ENCODE results near the gene MIF4GD.

MIF4GD gene, protein sequence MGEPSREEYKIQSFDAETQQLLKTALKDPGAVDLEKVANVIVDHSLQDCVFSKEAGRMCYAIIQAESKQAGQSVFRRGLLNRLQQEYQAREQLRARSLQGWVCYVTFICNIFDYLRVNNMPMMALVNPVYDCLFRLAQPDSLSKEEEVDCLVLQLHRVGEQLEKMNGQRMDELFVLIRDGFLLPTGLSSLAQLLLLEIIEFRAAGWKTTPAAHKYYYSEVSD

DNA sequence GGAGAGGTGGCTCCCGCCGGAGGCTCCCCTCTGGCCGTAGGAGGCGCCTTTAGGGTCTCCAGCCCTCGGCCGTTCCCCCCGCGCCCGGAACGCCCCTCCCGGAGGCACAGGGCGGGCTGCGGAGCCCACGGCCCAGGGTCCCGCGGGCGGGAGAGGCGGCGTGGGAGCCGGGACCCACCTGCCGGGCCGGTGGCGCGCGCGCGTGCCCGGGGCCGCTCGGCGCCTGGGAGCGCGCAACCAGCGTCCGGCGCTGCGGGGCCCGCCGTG is at the start of gene MIF4GD:
MIF4GD (minus strand) TSS at position 266 of the 267 bp plus-strand sequence. CDS start 1,036 bp downstream, outside the sequence.
- no peak for DNase-seq (ENCODE audit: low read depth)
- TF ChIP-seq, protein P1, sequence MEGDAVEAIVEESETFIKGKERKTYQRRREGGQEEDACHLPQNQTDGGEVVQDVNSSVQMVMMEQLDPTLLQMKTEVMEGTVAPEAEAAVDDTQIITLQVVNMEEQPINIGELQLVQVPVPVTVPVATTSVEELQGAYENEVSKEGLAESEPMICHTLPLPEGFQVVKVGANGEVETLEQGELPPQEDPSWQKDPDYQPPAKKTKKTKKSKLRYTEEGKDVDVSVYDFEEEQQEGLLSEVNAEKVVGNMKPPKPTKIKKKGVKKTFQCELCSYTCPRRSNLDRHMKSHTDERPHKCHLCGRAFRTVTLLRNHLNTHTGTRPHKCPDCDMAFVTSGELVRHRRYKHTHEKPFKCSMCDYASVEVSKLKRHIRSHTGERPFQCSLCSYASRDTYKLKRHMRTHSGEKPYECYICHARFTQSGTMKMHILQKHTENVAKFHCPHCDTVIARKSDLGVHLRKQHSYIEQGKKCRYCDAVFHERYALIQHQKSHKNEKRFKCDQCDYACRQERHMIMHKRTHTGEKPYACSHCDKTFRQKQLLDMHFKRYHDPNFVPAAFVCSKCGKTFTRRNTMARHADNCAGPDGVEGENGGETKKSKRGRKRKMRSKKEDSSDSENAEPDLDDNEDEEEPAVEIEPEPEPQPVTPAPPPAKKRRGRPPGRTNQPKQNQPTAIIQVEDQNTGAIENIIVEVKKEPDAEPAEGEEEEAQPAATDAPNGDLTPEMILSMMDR (IDR thresholded peaks at IDR 0.05; ENCODE audit: low read depth, low read length, missing control alignments): no peak
- in situ Hi-C loops (cut with HindIII; ENCODE audit: low sequenced_read_pairs): no loop called here
- H3K4me3 ChIP-seq (ENCODE audit: low read depth, low read length): peak within 1 kb of the TSS; percentile 83

DNA sequence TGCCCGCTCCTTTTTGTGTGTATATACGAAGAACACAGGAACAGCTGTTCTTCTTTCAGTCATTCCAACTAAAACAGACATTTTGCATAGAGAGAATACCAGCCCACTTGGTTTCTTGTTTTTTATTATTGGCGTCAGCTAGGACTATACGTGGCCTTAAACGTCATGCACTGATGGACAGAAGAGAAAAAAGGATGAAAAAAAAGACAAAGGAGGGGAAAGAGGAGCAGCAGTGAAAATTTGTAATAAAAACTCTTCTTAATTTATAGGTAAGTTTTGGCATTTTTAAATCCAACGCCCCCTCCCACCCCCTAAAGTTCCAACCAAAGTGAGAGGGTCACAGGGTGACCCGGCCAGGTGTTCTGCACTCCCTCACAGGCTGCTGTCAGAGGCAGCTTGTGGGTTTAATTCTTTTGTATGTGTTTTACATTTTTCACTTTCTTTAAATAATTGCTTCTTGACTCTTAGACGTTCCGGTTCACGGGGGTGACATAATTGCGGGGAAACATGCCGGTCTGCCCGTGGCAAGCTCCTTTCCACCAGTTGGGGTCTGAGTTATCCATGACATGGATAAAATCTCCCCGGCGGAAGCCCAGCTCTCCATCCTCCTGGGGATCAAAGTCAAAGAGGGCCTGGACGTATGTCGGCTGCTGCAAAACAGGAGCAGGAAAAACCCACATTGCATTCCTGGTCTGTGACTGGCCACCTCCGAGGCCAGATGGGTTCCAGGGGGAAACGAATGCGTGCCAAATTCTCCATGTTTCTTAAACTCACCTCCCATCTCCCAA is 49.1 kb upstream of the MIF4GD start:
- TF ChIP-seq, protein P1 (IDR thresholded peaks at IDR 0.05; ENCODE audit: low read depth, low read length, missing control alignments): no peak
- H3K4me3 ChIP-seq (ENCODE audit: low read depth, low read length): no peak overlapping the region
- peak; percentile 81 for DNase-seq (ENCODE audit: low read depth)
- in situ Hi-C loops (cut with HindIII; ENCODE audit: low sequenced_read_pairs): loop anchor here (5.0 kb wide), 1 partner anchor 72 kb away; no protein-coding TSS in a partner anchor

DNA sequence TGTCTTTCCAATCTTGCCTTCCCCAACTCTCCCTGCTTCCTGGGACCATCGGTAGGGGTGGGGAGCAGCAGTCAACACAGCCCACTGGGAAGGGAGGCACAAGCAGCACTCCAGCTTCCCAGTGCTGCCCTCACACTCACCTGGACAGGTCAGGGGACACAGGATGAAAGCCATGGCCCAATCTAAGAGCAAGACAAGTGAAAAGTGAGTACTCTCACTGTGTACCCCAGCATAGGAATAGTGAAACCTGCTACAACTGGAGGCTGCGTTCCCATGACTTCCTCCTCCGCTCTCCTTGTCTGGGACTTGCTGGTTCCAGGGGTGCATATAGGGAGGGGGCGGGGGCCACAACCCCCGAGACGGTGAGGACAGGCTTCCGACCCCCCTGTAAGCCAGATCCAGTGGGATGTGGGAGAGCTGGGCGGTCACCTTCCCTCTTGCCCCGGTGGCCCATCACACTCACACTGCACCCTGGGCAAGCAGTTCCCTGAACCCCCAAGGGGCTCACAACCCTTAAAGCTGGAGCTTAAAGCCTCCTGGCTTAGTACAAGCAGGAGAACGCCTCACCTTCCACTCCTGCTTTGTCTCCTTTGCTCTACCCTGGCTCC is 47.7 kb upstream of the MIF4GD start:
- TF ChIP-seq, protein P1 (IDR thresholded peaks at IDR 0.05; ENCODE audit: low read depth, low read length, missing control alignments): no peak
- in situ Hi-C loops (cut with HindIII; ENCODE audit: low sequenced_read_pairs): no loop called here
- DNase-seq (ENCODE audit: low read depth): no peak
- no peak overlapping the region for H3K4me3 ChIP-seq (ENCODE audit: low read depth, low read length)

DNA sequence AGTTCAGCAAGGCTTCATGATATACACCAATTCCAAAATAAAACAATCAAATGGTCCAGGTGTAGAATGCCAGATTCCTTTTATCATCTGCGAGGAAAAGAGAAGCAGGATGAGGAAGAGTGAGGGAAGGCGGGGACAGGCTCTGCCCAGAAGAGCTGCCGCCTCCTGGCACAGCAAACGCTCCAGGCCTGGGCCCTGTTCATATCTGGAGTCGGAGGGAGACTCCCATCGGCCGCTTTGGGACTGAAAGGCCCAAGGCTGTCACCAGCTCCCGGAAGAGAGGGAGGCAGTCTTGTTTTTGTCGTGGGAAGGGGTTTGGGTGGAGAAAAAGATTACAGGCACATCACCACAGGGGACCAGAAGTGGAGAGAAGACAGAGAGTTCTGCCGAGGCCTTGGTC is 47.2 kb upstream of the MIF4GD start:
- no peak overlapping the region for H3K4me3 ChIP-seq (ENCODE audit: low read depth, low read length)
- DNase-seq (ENCODE audit: low read depth): no peak

DNA sequence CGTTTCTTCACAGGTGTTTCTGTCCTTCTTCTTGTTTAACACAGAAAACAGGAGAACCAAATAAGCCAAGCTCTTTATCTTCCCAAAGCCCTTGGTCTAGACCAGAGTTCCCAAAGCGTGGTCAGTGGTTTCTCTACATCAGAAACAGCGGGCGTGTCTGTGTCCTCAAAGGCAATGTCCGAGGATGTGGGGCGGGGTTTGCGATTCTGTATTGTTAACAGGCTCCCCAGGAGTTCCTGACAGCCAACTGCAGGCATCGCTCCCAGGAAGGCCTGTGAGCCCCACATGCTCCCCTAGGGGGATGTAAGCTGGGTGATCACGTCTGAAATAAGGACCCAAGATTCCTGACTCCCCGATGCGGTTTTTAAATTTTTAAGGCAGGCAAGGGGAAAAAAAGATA is 46.6 kb upstream of the MIF4GD start:
- TF ChIP-seq, protein P1 (IDR thresholded peaks at IDR 0.05; ENCODE audit: low read depth, low read length, missing control alignments): no peak
- DNase-seq (ENCODE audit: low read depth): peak; percentile 32
- in situ Hi-C loops (cut with HindIII; ENCODE audit: low sequenced_read_pairs): no loop called here
- H3K4me3 ChIP-seq (ENCODE audit: low read depth, low read length): no peak overlapping the region

More for the DNA sequence above, 47.2 kb upstream of the MIF4GD start:
- TF ChIP-seq, protein P1 (IDR thresholded peaks at IDR 0.05; ENCODE audit: low read depth, low read length, missing control alignments): no peak
- in situ Hi-C loops (cut with HindIII; ENCODE audit: low sequenced_read_pairs): no loop called here

DNA sequence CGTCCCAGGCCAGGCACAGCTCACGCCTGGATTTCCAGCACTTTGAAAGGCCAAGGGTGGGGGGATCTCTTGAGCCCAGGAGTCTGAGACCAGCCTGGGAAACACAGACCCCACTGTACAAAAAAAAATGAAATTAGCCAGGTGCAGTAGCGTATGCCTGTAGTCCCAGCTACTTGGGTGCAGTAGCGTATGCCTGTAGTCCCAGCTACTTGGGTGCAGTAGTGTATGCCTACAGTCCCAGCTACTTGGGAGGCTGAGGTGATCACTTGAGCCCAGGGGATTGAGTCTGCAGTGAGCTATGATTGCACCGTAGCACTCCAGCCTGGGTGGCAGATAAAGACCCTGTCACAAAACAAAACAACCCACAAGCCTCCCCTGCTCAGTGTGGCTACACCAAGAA is 45.2 kb upstream of the MIF4GD start:
- in situ Hi-C loops (cut with HindIII; ENCODE audit: low sequenced_read_pairs): no loop called here
- TF ChIP-seq, protein P1 (IDR thresholded peaks at IDR 0.05; ENCODE audit: low read depth, low read length, missing control alignments): no peak
- no peak for DNase-seq (ENCODE audit: low read depth)
- H3K4me3 ChIP-seq (ENCODE audit: low read depth, low read length): no peak overlapping the region
